Trophoblast cell (in vitro differentiated cells and primary cell): ENCODE data around the gene TEX2.
A peak's percentile ranks its signal among the peaks of the same experiment; 100 is the strongest.

Experiments used
- DNase-seq, 2 donors: peaks; one replicate each; pipeline ENCODE4 v3.0.0-alpha.2; 2016
- H2AFZ ChIP-seq: 2 replicates; pipeline ENCODE4 v1.6.1; 2013; ENCODE audit warnings: low read length, moderate library complexity, mild to moderate bottlenecking; ENCODE audit not compliant: insufficient read depth, poor library complexity
- H2AK5ac ChIP-seq: 2 replicates; pipeline ENCODE4 v1.6.1; 2013; ENCODE audit warnings: mild to moderate bottlenecking, low read length
- H2BK120ac ChIP-seq: 2 replicates; pipeline ENCODE4 v1.6.1; 2013; ENCODE audit warnings: low read length, mild to moderate bottlenecking, moderate library complexity; ENCODE audit not compliant: insufficient read depth, poor library complexity
- H2BK12ac ChIP-seq: 2 replicates; pipeline ENCODE4 v1.6.1; 2013; ENCODE audit warnings: mild to moderate bottlenecking, low read length, moderate library complexity
- H2BK5ac ChIP-seq: 2 replicates; pipeline ENCODE4 v1.6.1; 2013; ENCODE audit warnings: low read length, low read depth, moderate library complexity, mild to moderate bottlenecking; ENCODE audit not compliant: poor library complexity
- H3K14ac ChIP-seq: 2 replicates; pipeline ENCODE4 v1.6.1; 2013; ENCODE audit warnings: mild to moderate bottlenecking, low read length
- H3K18ac ChIP-seq: 2 replicates; pipeline ENCODE4 v1.6.1; 2013; ENCODE audit warnings: mild to moderate bottlenecking, low read length
- H3K23ac ChIP-seq: 2 replicates; pipeline ENCODE4 v1.6.1; 2013; ENCODE audit warnings: low read length
- H3K27ac ChIP-seq: 2 replicates; pipeline ENCODE4 v1.5.1; 2013; ENCODE audit warnings: low read depth, mild to moderate bottlenecking, inconsistent platforms, low read length, moderate library complexity
- H3K27me3 ChIP-seq: 2 replicates; pipeline ENCODE4 v1.6.1; 2013; ENCODE audit warnings: inconsistent platforms, mild to moderate bottlenecking, low read length, moderate library complexity; ENCODE audit not compliant: insufficient read depth
- H3K36me3 ChIP-seq, 2 experiments: 1 replicate in 1 of 2; 2 replicates in 1 of 2; pipeline ENCODE4 v1.6.1; 2013; ENCODE audit warnings: low read length in 2 of 2, mild to moderate bottlenecking in 2 of 2, moderate library complexity in 1 of 2; ENCODE audit not compliant: insufficient read depth in 2 of 2, control insufficient read depth in 1 of 2
- H3K4ac ChIP-seq: 2 replicates; pipeline ENCODE4 v1.6.1; 2013; ENCODE audit warnings: low read depth, mild to moderate bottlenecking, low read length, moderate library complexity
- H3K4me1 ChIP-seq, 2 experiments: 1 replicate in 1 of 2; 2 replicates in 1 of 2; pipeline ENCODE4 v1.6.1; 2013; ENCODE audit warnings: low read length in 2 of 2, mild to moderate bottlenecking in 2 of 2, moderate library complexity in 1 of 2; ENCODE audit not compliant: insufficient read depth in 2 of 2, control insufficient read depth in 1 of 2
- H3K4me2 ChIP-seq: 2 replicates; pipeline ENCODE4 v1.6.1; 2013; ENCODE audit warnings: inconsistent platforms, mild to moderate bottlenecking, low read length, moderate library complexity
- H3K4me3 ChIP-seq: 2 replicates; pipeline ENCODE4 v1.5.1; 2013; ENCODE audit warnings: mild to moderate bottlenecking, low read depth, low read length, inconsistent platforms
- H3K79me1 ChIP-seq: one replicate; pipeline ENCODE4 v1.6.1; 2013; ENCODE audit warnings: low read length
- H3K79me2 ChIP-seq: 2 replicates; pipeline ENCODE4 v1.6.1; 2013; ENCODE audit warnings: low read length, mild to moderate bottlenecking; ENCODE audit not compliant: control insufficient read depth, insufficient read depth, poor library complexity
- H3K9ac ChIP-seq: 2 replicates; pipeline ENCODE4 v1.6.1; 2013; ENCODE audit warnings: mild to moderate bottlenecking, low read length
- H3K9me3 ChIP-seq: 2 replicates; pipeline ENCODE4 v1.6.1; 2013; ENCODE audit warnings: low read depth, mild to moderate bottlenecking, control low read depth, inconsistent platforms, low read length; ENCODE audit not compliant: insufficient read depth
- H4K12ac ChIP-seq: 2 replicates; pipeline ENCODE4 v1.6.1; 2013; ENCODE audit warnings: low read depth, mild to moderate bottlenecking, low read length, moderate library complexity
- H4K8ac ChIP-seq: 2 replicates; pipeline ENCODE4 v1.6.1; 2013; ENCODE audit warnings: low read depth, mild to moderate bottlenecking, low read length, moderate library complexity
- H4K91ac ChIP-seq: one replicate; pipeline ENCODE4 v1.6.1; 2013; ENCODE audit warnings: low read depth, mild to moderate bottlenecking, low read length, moderate library complexity
- WGBS: extraction: QIAGEN DNeasy Blood & Tissue Kit; methylation state at CpG from one replicate; pipeline ENCODE4 v1.1.7; 2013; ENCODE audit warnings: missing lambda C conversion rate; ENCODE audit not compliant: insufficient read length, insufficient coverage; ENCODE audit errors: extremely low coverage; 5-methylcytosine and 5-hydroxymethylcytosine counted together

The TEX2 gene

GRCh38 chr17:64269687-64270649, 6.9 kb upstream of the TEX2 start:
- H3K4ac ChIP-seq: no peak overlapping the region
- no peaks in the 10 kb centered on the region for H3K79me2 ChIP-seq
- H3K27me3 ChIP-seq: no peaks in the 10 kb centered on the region
- no peak overlapping the region for H3K27ac ChIP-seq
- no peak overlapping the region for H2BK5ac ChIP-seq
- H3K14ac ChIP-seq: no peak overlapping the region
- H2BK12ac ChIP-seq: no peak overlapping the region
- H3K9ac ChIP-seq: no peak overlapping the region
- H2BK120ac ChIP-seq: no peak overlapping the region
- H2AFZ ChIP-seq: no peak overlapping the region
- no peak overlapping the region for H4K12ac ChIP-seq
- H3K4me3 ChIP-seq: no peak overlapping the region
- H3K4me2 ChIP-seq: no peak overlapping the region
- no peak overlapping the region for H3K23ac ChIP-seq
- no peak overlapping the region for H2AK5ac ChIP-seq
- H3K18ac ChIP-seq: no peak overlapping the region
- no peak overlapping the region for H4K8ac ChIP-seq
- peaks cover 8 to 10% of the 10 kb centered on the region in 2 experiments for H3K4me1 ChIP-seq
- no peaks in the 10 kb centered on the region for H3K79me1 ChIP-seq
- no peaks in the 10 kb centered on the region for H3K36me3 ChIP-seq
- no peak overlapping the region for H4K91ac ChIP-seq
- WGBS: no CpG with 5 or more reads among the region's 7 CpGs
- no peaks in the 10 kb centered on the region for H3K9me3 ChIP-seq
- DNase-seq: no peak

- no peaks in the 10 kb centered on the region for H3K36me3 ChIP-seq
- H3K4me2 ChIP-seq: no peak overlapping the region
- no peaks in the 10 kb centered on the region for H3K9me3 ChIP-seq
- H3K27me3 ChIP-seq: no peaks in the 10 kb centered on the region
- no peak overlapping the region for H3K4ac ChIP-seq
- H3K79me1 ChIP-seq: peaks cover 25% of the 10 kb centered on the region
- no peak overlapping the region for H4K12ac ChIP-seq
- H3K23ac ChIP-seq: no peak overlapping the region
- H3K4me3 ChIP-seq: no peak overlapping the region
- peaks cover 18 to 23% of the 10 kb centered on the region in 2 experiments for H3K4me1 ChIP-seq
- no peak overlapping the region for H4K91ac ChIP-seq
- no peak overlapping the region for H3K27ac ChIP-seq
- H3K14ac ChIP-seq: peak overlapping the region; percentile 14
- no peak overlapping the region for H3K9ac ChIP-seq
- peak; percentile 89 to 91 for DNase-seq
- no peak overlapping the region for H2BK120ac ChIP-seq
- H2AK5ac ChIP-seq: no peak overlapping the region
- WGBS: no CpG with 5 or more reads among the region's 3 CpGs
- H2AFZ ChIP-seq: no peak overlapping the region
- no peak overlapping the region for H2BK5ac ChIP-seq
- H3K18ac ChIP-seq: no peak overlapping the region
- peaks cover 12% of the 10 kb centered on the region for H3K79me2 ChIP-seq
- H4K8ac ChIP-seq: no peak overlapping the region
- H2BK12ac ChIP-seq: no peak overlapping the region
Observed at GRCh38 chr17:64264891-64265290, 1.8 kb upstream of the TEX2 start.

GRCh38 chr17:64262198-64262999, 661 bp downstream of the TEX2 start:
- DNase-seq: peak in 1 of 2 donors; percentile 37
- Histone ChIP-seq H3K79me2 (peaks cover 15% of the 10 kb centered on the region), H3K4ac (peak overlapping the region; percentile 95), H2BK12ac (peak overlapping the region; percentile 21), H2AFZ (no peak overlapping the region), H4K12ac (peak overlapping the region; percentile 27), H3K14ac (peak overlapping the region; percentile 38), H3K18ac (peak overlapping the region; percentile 96), H3K36me3 (no peaks in the 10 kb centered on the region), H3K9me3 (no peaks in the 10 kb centered on the region), H3K23ac (no peak overlapping the region), H3K79me1 (peaks cover 25% of the 10 kb centered on the region), H2BK5ac (peak overlapping the region; percentile 38), H2AK5ac (no peak overlapping the region), H4K8ac (peak overlapping the region; percentile 74), H4K91ac (peak overlapping the region; percentile 83), H3K4me3 (peak overlapping the region; percentile 96), H3K27me3 (no peaks in the 10 kb centered on the region), H3K9ac (peak overlapping the region; percentile 78), H3K4me2 (peak overlapping the region; percentile 60), H2BK120ac (peak overlapping the region; percentile 48), H3K27ac (peak overlapping the region; percentile 58), H3K4me1 (peaks cover 22 to 25% of the 10 kb centered on the region in 2 experiments)
- no CpG with 5 or more reads among the region's 59 CpGs for WGBS

GRCh38 chr17:64261417-64262145, 1.5 kb downstream of the TEX2 start:
- Histone ChIP-seq H2BK5ac (peak overlapping the region; percentile 33), H3K4ac (peak overlapping the region; percentile 95), H3K9me3 (no peaks in the 10 kb centered on the region), H4K91ac (peak overlapping the region; percentile 40), H3K23ac (no peak overlapping the region), H4K12ac (no peak overlapping the region), H3K14ac (peak overlapping the region; percentile 9), H3K4me1 (peaks cover 23 to 25% of the 10 kb centered on the region in 2 experiments), H3K79me1 (peaks cover 25% of the 10 kb centered on the region), H3K36me3 (no peaks in the 10 kb centered on the region), H3K4me2 (peak overlapping the region; percentile 60), H2BK12ac (peak overlapping the region; percentile 89), H3K9ac (peak overlapping the region; percentile 78), H3K4me3 (peak overlapping the region; percentile 96), H3K18ac (no peak overlapping the region), H4K8ac (peak overlapping the region; percentile 29), H2AFZ (no peak overlapping the region), H3K27me3 (no peaks in the 10 kb centered on the region), H2BK120ac (peak overlapping the region; percentile 52), H2AK5ac (peak overlapping the region; percentile 90), H3K27ac (peak overlapping the region; percentile 58), H3K79me2 (peaks cover 15% of the 10 kb centered on the region)
- DNase-seq: no peak
- WGBS: no CpG with 5 or more reads among the region's 6 CpGs
